Pons (tissue), 1 donor: ENCODE measurements around the gene CBFA2T3.

Experiments
- DNase-seq: peaks from one replicate; pipeline ENCODE4 v3.0.0-alpha.2; 2016; ENCODE audit warnings: low spot score

CBFA2T3 gene

GRCh38 chr16:88976366-88977017 is 515 bp downstream of the CBFA2T3 start:
- DNase-seq, result no peak

- no peak for DNase-seq
Measured at GRCh38 chr16:88975511-88976061, 1.4 kb downstream of the CBFA2T3 start.

DNA sequence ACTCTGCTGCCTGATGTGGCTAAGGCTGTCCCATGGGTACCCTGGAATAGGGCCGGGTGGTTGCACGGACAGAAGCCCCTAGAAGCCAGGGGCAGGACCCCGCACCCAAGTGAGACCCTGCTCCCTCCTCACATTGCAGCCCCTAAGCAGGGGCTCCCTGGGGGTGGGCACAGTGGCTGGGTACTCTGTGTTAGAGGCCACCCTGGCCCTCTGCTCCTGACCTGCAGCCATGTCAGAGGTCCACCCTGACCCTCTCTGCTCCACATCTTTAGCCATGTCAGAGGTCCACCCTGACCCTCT is 2.1 kb downstream of the CBFA2T3 start:
- no peak for DNase-seq

GRCh38 chr16:88974080-88974915 is 2.7 kb downstream of the CBFA2T3 start:
- no peak for DNase-seq

DNA sequence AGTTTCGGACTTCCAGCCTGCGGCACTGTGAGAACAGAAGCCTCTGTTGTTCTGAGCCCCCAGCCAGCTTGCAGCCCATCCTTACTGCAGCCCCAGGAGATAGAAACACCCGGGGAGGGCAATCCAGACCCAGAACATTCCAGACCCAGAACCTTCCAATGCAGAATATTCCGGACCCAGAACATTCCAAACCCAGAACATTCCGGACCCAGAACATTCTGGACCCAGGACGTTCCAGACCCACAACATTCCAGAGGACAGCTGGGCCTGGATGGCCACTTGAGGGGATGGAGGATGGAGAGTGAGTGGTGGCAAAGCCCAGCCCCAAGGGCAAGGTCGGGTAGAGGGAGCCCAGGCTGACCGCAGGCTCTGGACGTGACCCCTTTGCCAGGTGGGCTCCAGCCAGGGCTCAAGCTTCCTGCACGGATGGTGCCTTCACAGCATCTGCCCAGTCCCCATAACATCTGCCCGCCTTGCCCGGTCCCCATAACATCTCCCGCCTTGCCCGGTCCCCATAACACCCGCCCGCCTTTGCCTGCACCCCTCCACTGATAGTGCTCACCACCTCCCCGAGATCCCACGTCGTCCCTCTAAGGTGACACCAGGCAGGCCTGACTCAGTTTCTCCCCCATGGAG is 3.5 kb downstream of the CBFA2T3 start:
- DNase-seq, result no peak

DNA sequence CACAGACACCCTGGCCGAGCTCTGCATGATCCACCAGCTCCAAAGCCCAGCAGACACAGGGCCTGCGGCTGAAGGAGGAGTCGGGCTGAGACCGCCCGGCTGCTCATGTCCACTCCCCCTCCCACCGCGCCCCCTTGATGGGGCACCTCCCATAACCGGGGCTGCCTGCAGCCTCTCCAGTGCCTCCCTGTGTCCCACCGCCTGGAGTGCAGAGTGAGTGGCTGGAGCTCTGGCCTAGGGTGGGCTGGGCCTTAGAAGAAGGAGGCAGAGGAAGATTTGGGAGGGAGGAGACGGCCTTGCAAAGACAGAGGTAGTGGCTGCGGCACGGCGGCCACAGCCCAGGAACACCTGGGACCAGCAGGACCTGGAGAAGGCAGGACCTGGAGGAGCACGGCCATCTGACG is 4.0 kb downstream of the CBFA2T3 start:
- DNase-seq, result no peak

GRCh38 chr16:88972349-88972748 is 4.7 kb downstream of the CBFA2T3 start:
- no peak for DNase-seq

GRCh38 chr16:88971371-88972097 is 5.5 kb downstream of the CBFA2T3 start:
- DNase-seq, result peak; percentile 38

GRCh38 chr16:88970539-88971065 is 6.4 kb downstream of the CBFA2T3 start:
- no peak for DNase-seq

DNA sequence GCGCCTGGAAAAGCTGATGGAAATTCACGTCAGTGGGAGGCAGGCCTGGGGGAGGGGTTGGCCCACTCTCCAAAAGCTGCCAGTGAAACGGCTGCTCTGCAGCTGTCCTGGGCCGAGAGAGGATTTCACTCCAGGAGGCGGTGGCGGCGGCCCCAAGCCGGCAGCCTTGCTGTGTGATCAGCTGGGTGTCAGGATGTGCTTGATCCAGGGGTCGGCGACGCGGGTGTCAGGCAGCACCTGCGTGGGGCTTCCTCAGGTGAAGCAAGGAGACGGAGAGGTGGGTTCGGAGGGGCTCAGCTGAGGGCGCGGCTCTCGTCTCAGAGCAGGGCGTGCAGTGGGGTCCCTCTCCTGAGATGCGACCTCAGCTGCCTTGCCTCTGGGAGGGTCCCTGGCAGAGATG is 7.0 kb downstream of the CBFA2T3 start:
- DNase-seq, result no peak

- DNase-seq, result no peak
Measured at GRCh38 chr16:88969361-88969831, 7.6 kb downstream of the CBFA2T3 start.

DNA sequence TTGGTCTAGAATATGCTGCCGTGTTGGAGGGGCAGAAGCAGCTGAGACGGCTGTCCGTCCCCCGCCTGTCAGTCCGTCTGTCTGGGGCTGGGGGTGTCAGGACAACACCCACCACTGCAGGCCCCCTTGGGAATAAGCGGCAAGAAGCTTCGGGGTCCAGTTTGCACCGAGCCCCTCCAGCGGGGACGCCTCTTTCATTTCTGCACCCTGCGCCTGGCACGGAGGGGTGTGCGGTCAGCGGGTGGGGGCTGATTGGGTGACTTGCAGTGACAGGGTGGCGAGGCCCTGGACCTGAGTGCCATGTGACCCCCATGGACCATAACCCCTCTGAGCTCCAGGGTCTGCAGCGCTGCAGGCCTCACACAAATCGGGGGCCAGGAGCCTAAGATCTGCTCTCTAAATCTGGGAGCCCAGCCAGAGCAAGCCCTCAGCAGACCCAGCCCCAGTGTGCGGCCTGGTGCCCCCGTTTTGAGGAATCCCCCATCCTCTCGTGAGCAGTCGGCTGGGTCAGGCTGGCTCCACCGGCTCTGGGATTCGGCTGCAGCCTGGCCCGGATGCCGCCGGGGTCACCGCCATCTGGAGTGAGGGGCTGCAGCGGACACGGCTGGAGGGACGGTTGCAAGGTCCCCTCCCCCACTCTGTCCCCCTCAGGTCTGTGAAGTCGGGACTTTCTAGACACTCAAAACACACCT is 8.3 kb downstream of the CBFA2T3 start:
- DNase-seq, result no peak

GRCh38 chr16:88967830-88968588 is 9.0 kb downstream of the CBFA2T3 start:
- DNase-seq, result no peak

- DNase-seq, result no peak
Measured at GRCh38 chr16:88966986-88967829, 9.8 kb downstream of the CBFA2T3 start.

DNA sequence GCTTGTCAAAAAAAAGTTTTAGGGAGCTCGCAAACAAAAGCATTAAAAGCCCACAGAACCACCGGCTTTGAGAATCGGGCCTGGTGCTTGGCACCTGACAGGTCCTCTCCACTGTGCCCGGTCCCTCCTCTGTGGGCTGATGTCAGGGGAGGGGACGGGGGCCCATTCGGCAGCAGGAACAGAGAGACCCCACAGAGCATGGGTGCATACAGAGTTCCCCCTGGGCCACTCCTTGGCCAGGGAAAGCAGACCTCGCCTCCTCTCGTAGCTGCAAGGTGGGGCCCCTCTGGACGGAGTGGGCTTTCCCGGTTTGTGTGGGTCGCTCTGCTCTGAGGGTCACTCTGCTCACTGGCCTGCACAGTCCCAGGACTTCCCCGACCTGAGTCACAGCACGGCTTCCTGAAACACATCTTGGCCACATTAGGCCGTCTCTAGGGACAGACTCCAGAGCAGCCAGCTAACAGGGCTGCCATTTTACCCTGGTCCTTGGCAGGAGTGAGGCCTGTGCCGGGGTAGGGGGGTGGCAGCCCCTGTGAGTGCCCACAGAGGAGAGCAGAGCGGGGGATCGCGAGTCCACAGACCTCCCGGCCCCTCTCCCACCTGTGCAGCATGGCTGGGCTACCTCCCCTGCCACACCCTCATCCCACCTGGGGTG is 11.1 kb downstream of the CBFA2T3 start:
- no peak for DNase-seq

DNA sequence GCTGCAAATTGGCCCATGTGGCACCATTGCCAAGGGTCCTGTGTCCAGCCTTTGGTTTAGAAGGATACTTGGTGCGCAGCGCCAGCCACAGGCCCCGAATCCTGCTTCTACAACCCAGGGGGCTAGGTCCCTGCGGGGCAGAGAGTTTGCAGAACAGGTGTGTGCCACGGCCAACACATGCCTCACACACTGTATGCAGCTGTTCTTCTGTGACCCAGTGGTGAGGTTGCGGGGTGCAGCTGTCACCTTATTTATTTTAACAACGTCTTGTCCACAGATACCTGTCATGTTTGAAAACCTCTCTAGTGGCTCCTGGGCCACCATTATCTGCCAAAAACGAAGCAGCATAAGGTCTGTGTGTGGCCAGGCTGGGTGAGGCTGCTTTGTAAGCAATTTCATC is 11.6 kb downstream of the CBFA2T3 start:
- DNase-seq, result no peak

DNA sequence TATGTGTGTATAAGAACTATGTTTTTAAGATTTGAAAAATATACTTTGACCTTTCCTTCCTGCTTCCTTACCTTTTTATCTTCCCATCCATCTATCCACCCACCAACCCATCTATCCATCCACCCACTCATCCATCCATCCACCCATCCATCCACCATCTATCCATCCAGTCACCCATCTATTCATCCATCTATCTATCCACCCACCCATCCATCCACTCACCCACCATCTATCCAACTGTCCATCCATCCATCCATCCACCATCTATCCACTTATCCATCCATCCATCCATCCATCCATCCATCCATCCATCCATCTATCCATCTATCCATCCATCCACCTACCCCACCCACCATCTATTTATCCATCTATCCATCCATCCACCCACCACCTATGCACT is 12.4 kb downstream of the CBFA2T3 start:
- no peak for DNase-seq

- no peak for DNase-seq
Measured at GRCh38 chr16:88963583-88963982, 13.4 kb downstream of the CBFA2T3 start.
